GM18508 (cell line): ENCODE data around the gene ARID1A.
"Not testable (repeated sequence)": the region's sequence is repeated elsewhere in the genome, so short reads cannot be mapped to it uniquely, and the experiment has no call there.

Experiments used
- ATAC-seq: cut with Tn5 transposase; IDR thresholded peaks from one replicate; pipeline ENCODE4 v1.9.1; 2021; ENCODE audit warnings: moderate number of reproducible peaks; ENCODE audit not compliant: insufficient read depth, unreplicated experiment

The ARID1A gene

DNA sequence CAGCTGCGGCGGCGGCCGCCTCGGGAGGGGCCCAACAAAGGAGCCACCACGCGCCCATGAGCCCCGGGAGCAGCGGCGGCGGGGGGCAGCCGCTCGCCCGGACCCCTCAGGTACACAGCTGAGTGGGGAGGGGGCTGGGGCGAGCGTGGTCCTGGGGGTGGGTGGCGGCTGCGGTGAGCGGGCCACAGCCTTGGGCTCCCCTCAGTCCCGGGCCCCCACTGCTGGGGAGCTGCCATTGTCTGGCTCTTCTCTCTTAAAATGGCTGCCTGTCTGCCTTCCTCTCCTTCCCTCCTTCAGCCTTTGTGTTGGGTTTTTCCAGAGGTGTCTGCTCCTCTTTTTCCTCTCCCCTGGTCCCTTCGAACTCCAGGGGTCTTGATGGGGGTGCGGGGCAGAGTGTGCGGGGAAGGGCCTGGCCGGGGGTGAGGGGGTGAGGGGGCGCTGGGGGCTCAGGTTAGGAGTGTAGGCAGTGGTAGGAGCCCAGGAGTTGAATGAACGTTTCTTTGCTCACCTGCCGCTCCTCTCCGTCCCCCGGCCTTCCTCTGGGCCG, 1.7 kb downstream of the ARID1A start:
- ATAC-seq, result no peak

DNA sequence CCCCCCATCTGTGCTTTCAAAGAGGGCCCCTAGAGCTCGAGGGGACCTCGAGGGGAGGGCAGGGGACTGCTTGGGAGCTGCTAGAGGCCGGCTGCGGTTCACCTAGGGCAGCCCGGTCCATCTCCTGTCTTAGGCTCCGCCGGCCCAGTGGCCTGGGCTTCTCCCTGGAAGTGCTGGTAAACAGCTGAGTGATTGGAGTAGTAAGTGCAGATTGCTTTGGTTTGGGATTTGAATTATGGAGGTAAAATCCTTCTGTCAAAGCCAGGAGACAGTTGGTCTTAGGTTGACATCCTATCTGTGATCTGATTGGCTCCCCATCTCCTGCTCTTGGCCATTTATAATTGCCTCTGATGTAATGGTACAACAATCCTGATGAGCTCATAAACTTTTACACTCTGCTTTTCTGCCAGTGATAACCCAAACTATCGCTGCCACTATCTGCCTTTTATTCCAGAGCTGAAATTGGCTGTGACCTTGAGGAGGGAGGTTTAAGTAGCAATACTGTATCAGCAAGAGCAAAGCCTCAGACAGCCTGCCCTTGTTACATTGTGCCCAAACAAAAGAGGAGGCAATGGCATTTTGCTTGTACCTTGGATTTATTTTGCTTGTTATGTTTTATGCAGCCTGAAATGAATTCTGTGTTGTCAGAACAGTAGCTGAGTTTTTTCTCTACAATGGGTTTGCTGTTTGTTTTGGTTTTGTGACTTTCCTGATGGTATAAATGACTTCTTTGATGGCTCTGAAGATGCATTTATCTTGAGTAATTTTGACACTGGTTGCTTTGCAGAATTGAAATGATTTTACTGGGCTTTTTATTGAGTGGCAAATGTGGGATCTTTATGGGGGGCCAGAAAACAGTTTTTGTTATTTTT, 2.4 kb downstream of the ARID1A start:
- no peak for ATAC-seq

DNA sequence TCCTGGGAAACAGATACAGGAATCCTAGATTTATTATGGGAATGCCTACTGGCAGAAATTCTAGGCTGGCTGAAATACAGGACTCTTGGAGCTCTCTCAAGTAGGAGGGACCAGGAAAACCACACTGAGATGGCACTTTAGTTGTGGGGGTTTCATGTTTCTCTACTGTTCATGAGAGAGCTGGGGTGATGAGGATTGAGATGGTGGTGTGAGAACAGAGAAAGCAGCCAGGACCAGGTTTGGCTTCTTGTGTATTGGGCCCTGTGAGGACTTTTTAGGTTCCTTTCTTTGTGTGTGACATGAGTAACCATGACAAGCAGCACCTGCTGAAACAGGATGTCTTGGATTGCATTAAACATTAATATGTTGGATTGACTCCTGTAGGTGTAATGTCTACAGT, 4.9 kb downstream of the ARID1A start:
- ATAC-seq, result no peak

DNA sequence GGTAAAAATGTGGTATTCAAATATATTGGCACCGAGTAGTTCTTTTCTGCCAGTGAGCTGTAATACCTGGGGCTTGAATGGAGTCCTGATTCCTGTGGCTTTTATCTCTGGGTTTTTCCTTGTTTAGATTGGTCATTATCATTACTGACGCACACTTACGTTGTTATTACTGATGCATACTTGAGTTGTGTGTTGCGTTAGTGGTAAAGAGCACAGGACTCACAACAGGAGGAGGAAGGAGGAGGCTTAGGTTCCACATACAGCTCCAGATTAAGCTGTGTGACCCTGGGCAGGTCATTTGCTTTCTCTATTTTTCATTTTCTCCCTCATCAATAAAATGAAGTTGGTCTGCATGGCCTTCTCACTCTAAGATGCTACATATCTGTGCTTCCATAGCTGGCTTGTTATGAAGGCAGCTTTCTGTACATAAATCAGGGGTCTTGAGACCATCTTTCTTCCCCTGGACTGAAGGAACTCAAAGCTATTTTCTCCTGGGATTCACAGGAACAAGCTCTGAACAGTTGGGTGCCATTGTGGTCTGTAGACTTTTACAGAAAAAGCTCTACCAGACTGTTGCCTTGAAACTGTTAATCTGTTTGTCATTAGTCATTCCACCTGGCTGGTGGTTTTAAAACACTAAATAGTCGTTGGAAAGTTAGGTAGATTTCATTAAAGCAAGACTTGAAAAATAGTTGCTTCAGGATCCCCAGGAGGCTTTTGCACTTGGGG, 5.6 kb downstream of the ARID1A start:
- no peak for ATAC-seq

DNA sequence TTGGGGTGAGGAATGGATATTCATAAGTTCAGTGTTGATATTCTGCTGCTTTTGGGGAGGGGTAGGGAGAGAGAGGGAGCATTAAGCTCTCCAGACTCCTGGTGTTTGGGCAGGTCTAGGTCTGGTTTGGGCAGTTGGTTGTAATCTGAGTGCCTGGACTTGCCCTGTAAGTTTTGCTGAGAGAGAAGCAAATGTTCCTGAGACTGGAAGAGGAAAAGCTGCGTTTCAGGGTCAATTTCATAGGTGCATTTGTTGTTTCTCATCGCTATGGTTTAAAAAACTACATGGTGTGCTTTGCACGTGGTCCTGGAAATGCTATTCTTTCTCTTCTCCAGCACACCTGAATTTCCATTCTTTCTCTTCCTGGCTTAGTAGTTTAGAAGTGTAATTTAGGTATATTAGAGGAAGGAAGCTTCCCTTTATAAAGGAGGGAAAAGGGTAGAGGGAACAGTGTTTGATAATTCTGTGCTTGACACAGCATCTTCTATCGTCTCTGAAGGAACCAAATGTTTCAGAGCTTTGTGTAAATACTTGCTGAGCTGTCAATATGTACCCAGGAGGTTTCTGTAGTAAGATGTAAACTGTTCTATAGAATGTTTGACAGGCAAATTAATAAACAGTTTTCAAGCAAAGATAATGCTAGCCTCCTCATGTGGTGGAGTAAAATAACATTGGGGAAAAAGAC, 6.3 kb downstream of the ARID1A start:
- no peak for ATAC-seq

DNA sequence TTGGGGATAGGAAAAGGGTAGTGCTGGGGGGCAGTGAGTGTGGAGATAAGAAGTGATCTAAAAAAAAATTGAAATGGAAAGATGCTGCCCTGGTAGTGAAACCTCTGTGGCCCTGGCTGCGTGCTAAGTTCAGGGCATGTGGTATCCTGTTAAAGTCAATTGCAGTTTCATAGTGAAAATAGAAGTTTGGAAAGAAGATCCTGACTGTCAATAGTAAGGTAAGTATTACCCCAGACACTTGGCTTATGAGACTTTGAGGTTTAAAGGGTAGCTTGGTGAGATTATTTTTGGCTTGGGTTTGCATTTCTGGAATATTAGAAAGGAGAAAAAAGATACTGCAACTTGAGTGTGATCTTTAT, 6.8 kb downstream of the ARID1A start:
- ATAC-seq, result no peak

DNA sequence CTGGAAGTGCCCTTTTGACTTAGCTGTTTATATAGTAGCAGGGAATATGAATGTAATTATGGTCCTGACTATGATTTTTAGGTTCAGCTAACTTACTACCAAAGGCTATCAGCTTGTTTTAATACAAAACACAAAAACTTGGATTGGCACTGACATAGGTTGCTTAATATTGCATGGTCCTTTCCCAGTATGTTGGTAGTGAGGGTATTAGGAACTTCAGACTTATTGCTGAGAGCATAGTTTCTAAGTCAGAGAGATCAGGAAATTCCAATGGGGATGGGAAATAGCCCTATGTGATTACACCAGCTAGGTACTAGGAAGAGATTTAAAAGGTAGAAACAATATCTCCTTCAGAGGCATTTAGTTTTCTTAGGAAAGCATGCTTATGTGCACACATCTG, 7.7 kb downstream of the ARID1A start:
- no peak for ATAC-seq

DNA sequence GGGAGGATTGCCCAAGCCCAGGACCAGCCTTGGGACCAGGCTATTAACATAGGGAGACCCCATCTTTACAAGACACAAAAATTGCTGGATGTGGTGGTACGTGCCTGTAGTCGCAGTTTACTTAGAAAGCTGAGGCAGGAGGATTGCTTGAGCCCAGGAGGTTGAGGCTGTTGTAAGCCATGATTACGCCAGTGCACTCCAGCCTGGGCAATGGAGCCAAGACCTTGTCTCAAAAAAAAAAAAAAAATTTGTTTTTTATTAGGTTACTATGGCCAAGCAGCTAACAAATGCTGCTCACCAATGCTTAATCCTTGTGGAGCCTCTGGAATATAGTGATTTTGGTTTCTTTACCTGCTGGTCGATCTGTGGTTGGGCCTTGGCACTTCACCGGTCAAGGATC, 8.8 kb downstream of the ARID1A start:
- no peak for ATAC-seq

DNA sequence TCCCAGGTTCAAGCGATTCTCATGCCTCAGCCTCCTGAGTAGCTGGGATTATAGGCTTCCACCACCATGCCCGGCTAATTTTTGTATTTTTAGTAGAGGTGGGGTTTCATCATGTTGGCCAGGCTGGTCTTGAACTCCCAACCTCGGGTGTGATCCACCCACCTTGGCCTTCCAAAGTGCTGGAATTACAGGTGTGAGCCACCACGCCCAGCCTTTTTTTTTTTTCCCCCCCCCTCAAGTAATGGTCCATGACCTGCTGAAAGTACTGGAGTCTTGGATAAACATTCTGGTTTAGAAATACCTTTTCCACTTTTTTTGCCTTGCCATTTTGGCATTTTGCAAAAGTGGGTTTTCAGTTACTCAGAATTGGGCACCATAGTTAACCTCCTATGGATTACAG, 9.4 kb downstream of the ARID1A start:
- not testable (repeated sequence) for ATAC-seq

DNA sequence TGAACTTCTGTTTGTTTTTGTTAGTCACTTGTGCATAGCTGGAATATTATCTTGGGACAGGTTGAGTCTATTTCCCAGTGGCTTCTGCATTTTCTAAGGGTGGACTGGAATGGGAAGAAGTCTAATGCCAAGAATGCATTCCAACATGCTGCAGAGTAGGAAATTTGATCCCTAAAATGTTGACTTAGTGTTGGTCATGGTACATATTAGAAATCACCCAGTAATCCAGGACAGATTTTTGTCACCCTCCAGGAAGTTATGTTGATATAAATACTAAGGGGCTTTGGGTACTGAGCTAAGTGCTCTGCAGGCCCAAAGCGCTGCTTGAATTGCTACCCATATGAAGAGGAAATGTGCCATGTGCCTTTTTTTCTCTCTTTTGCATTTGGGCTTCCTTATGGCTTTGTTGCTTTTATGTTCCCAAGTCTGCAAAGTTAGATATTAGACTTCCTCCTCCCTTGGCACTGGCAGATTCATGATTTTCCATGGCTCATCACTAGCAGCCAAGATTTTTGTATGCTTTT, 10.0 kb downstream of the ARID1A start:
- no peak for ATAC-seq

DNA sequence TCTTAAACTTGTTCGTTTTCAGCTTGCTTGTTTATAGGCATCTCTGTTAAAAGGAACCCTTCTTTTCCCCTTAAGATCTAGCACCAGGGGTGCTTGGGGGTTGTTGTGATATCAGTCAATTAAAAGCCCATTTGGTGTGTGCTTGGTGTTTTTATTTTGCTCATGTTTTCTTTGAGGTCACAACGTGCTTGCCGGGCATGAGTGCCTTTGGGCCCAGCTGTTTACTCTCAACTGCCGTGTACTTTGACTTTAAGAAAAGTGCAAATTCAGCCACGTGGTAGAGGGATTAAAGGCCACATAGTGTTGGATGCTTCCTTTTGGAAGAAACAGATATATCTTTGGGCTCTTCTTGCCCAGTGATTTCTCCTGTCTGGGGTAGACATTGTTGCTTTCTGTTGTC, 10.5 kb downstream of the ARID1A start:
- ATAC-seq, result no peak

DNA sequence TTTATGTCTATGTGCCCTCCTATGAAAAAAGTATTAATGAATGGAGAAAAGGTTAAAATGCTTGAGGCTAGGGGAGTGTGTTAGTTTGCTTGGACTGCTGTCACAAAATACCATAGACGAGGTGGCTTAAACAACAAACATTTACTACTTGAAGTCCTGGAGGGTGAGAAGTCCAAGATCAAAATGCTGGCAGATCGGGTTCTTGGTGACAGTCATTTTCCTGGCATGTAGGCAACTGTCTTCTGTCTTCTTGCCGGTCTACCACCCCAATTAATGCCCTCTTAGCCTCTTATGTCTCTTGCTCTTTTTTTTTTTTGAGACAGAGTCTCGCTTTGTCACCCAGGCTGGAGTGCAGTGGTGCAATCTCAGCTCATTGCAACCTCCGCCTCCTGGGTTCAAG, 15.0 kb downstream of the ARID1A start:
- no peak for ATAC-seq

DNA sequence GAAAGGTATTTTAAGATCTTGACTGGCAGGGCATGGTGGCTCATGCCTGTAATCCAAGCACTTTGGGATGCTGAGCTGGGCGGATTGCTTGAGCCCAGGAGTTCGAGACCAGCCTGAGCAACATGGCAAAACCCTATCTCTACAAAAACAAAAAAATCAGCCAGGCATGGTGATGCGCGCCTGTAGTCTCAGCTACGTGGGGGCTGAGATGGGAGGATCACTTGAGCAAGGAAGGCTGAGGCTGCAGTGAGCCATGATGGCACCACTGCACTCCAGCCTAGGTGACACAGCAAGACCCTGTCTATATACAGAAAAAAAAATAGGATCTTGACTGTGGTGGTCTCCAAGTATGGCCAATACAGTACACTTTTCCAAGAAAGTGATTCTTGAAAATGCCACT, 16.0 kb downstream of the ARID1A start:
- ATAC-seq, result no peak

DNA sequence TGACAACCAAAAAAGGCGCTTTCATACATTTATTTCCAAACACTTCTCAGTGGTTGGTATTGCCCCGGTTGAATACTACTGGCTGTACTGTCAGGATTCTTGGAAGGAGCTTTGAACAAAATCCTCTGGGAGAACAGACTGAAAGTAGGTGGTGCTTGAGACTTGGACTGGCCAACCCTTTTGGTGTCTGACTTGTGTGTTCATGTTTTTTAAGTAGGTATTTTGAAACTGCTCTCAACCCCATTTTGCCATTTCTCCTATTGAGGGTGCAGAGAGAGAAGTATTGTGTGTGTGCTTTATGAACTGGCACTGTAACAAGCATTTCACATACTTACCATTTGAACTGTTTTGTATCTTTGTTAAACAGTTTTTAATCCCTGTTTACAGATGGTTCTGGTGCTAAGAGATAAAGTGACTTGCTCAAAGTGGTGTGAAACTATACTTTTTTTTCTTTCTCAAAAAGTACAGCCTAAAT, 21.2 kb downstream of the ARID1A start:
- no peak for ATAC-seq

DNA sequence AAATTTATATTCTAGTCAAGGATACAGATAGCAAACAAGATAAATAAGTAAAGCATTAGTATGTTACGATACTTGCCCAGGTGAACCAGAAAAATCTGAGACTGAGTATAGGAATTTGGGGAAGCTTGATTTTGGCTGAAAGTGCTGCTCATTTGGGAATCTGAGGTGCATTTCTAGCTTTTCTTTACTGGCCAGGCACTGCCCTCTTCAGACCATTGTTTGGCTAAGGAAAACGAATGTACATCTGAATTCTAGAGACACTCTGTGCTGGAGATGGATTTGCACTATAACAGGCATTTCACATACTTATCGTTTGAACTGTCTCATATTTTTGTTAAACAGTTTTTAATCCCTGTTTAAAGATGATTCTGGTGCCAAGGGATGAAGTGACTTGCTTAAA, 23.4 kb downstream of the ARID1A start:
- ATAC-seq, result no peak

DNA sequence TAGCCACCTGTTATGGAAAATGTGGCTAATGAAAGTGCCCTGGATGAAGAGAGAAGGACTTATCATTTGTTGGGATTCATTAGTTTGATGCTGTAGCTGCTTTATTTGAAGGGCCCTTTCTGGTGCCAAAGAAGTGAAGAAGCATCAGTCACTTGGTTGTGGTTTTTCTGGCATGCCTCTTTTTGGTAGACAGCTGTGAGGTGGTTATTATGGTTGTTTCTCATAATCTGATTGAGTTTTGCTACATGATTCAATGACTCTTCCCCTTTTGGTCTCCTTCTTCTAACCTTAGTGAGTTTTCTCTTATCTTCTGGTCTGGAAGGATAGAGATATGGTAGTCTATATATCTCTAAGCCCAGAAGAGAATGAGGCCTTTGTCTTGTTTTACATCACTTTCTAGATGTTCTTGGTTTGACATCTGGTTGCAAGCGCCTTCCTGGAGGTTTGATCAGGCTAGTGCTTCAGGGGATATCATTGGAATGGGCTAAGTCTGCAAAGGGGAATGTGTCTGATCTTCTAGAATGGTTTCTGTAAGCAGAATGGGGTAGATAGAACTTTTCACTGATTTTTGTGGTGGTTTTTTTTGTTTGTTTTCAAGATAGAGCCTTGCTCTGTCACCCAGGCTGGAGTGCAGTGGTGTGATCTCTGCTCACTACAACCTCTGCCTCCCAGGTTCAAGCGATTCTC, 26.0 kb downstream of the ARID1A start:
- no peak for ATAC-seq

DNA sequence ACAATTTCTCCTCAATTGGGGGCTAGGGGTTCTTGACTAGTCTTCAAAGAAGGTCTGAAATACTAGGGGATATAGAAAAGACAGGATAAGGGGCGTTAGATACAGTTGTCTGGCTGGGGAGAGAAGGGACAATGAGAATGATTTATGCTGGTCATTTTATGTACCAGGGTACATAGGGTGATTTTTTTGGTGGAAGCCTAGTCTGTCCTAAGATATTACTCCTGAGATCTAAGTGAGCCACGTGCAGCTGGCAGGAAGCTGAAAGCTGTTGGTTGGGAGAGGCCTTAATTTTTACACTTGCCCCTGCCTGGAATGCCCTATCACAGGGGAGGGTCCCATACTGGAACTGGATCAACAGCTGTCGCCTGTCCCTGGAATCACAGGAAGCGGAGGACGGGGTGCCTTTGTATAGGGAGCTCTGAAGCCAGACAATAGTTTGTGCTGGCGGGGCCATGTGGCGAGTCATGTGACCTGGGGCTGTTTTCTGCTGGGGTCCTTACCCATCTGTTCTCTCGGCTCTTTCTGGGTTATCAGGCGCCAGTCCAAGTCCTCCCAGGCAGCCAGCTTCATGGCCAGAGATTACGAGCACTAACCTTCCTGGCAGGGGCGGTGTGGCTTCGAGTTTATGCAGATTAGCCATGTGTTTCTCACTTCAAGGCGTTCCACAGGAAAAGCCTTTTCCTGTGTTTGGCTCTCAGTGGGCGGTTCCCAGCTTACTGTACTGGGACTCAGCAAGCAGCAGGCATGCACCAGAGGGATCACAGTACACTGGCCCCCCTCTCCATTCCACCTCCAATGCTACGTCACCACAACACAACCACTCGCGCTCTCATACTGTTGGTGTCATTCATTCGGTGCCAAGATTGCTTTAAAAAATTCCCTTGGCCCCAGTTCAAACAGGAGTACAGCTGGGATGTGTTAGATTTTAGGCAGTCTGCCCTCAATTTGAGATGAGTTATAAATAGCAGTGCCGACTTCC, 27.5 kb downstream of the ARID1A start:
- ATAC-seq, result no peak

DNA sequence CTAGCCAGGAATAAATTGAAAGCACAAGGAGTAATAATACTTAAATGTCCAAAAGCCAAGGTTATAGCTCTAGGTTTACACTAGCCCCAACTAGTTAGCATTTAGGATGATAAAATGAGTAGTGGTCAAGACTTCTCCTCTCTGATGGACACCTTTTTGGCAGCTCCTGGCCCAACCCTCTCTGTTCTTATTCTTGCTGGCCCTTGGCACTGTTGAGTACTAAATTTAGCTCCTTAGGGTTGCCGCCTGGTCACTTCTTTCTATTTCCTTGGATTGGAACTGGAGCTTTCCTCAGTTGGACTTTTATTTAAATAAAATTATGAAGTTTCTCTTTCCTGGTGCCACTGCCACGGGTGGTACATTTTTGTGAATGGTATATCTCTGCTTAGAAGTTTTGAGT, 28.3 kb downstream of the ARID1A start:
- ATAC-seq, result no peak

DNA sequence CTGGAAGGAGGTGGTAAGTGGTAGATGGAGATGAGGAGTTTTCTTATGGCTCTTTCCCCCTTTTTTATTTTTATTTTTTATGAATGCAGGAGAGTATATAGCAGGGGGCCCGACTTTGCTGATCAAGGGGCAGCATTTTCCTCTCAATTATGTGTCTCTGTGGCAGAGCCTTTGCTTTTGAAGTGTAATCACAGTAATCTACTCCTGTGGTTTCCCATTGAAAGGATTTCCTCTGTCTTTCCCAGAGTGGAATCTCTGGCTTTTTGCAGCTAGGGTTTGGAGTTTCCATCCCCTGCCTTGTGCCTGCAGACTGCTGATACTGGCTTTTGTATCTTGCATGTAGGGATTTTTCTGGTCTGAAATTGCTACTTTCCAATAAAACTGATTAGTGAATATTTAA, 29.1 kb downstream of the ARID1A start:
- no peak for ATAC-seq
